HFFc6 (cell line): ENCODE results near the gene PLCB2. TPM values are rescaled to one million over a fixed set of nuclear protein-coding genes. Genes with fewer than 3 reads are reported as not detected.
A peak's percentile ranks its signal among the peaks of the same experiment; 100 is the strongest.

ENCODE experiments used
- DNase-seq: peaks from one replicate; pipeline ENCODE4 v3.0.0-alpha.2; 2018
- H3K27ac Mint-ChIP-seq: 2 replicates; pipeline ENCODE4 v1.8.0; 2020; ENCODE audit warnings: mild to moderate bottlenecking, mixed read lengths
- H3K27me3 Mint-ChIP-seq: 2 replicates; pipeline ENCODE4 v1.8.0; 2021; ENCODE audit warnings: mild to moderate bottlenecking, moderate library complexity, mixed read lengths; ENCODE audit not compliant: insufficient read depth
- H3K36me3 Mint-ChIP-seq: 2 replicates; pipeline ENCODE4 v1.8.0; 2021; ENCODE audit warnings: low read depth, mixed read lengths
- H3K4me1 Mint-ChIP-seq: 2 replicates; pipeline ENCODE4 v1.8.0; 2020; ENCODE audit warnings: low read depth, mixed read lengths
- H3K4me3 Mint-ChIP-seq: 2 replicates; pipeline ENCODE4 v1.8.0; 2020; ENCODE audit warnings: mild to moderate bottlenecking, moderate library complexity, mixed read lengths
- H3K9me3 Mint-ChIP-seq: 2 replicates; pipeline ENCODE4 v1.8.0; 2020; ENCODE audit warnings: mild to moderate bottlenecking, mixed read lengths
- CTCF ChIP-seq: fragments of 200-600 bp; sonication (generic); IDR thresholded peaks from 2 replicates; pipeline ENCODE4 v1.5.0; 2021; ENCODE audit warnings: antibody characterized with exemption, mild to moderate bottlenecking
- total RNA-seq, 6 experiments: library from RNA; stranded (reverse); fragmentation: NEBNext Ultra II Directional; extraction: Animal tissue kit (Norgen Biotek cat#: 25700); gene quantifications; 2 replicates in 1 of 6; 3 replicates in 5 of 6; pipeline ENCODE4 v1.2.3, GENCODE V29; 2021

Gene PLCB2
- total RNA-seq, 6 experiments from 2014 or later: 0.12 to 1.0 (median 0.48) TPM

GRCh38 chr15:40275954-40276353 lies 31.8 kb downstream of the PLCB2 start:
- no peak overlapping the region for H3K27ac Mint-ChIP-seq
- peaks cover 25% of the 10 kb centered on the region for H3K27me3 Mint-ChIP-seq
- H3K36me3 Mint-ChIP-seq: no peaks in the 10 kb centered on the region
- no peak for TF ChIP-seq CTCF
- H3K4me3 Mint-ChIP-seq: no peak overlapping the region
- H3K9me3 Mint-ChIP-seq: no peaks in the 10 kb centered on the region
- H3K4me1 Mint-ChIP-seq: no peaks in the 10 kb centered on the region
- no peak for DNase-seq

- H3K4me1 Mint-ChIP-seq: no peaks in the 10 kb centered on the region
- TF ChIP-seq CTCF: no peak
- H3K4me3 Mint-ChIP-seq: no peak overlapping the region
- H3K36me3 Mint-ChIP-seq: no peaks in the 10 kb centered on the region
- H3K9me3 Mint-ChIP-seq: no peaks in the 10 kb centered on the region
- DNase-seq: no peak
- peaks cover 23% of the 10 kb centered on the region for H3K27me3 Mint-ChIP-seq
- no peak overlapping the region for H3K27ac Mint-ChIP-seq
Observed at GRCh38 chr15:40275523-40275922, 32.2 kb downstream of the PLCB2 start.

- no peaks in the 10 kb centered on the region for H3K9me3 Mint-ChIP-seq
- no peak overlapping the region for H3K27ac Mint-ChIP-seq
- peak; percentile 56 for DNase-seq
- no peaks in the 10 kb centered on the region for H3K4me1 Mint-ChIP-seq
- TF ChIP-seq CTCF: peak; percentile 100
- H3K36me3 Mint-ChIP-seq: no peaks in the 10 kb centered on the region
- no peak overlapping the region for H3K4me3 Mint-ChIP-seq
- H3K27me3 Mint-ChIP-seq: peaks cover 23% of the 10 kb centered on the region
Observed at GRCh38 chr15:40274350-40275274, 33.1 kb downstream of the PLCB2 start.

- TF ChIP-seq CTCF: no peak
- DNase-seq: no peak
- Mint-ChIP-seq H3K36me3 (no peaks in the 10 kb centered on the region), H3K9me3 (no peaks in the 10 kb centered on the region), H3K4me3 (no peak overlapping the region), H3K4me1 (no peaks in the 10 kb centered on the region), H3K27ac (no peak overlapping the region), H3K27me3 (peaks cover 18% of the 10 kb centered on the region)
Observed at GRCh38 chr15:40273428-40273827, 34.3 kb downstream of the PLCB2 start.

- H3K27me3 Mint-ChIP-seq: peaks cover 10% of the 10 kb centered on the region
- no peaks in the 10 kb centered on the region for H3K9me3 Mint-ChIP-seq
- no peak overlapping the region for H3K4me3 Mint-ChIP-seq
- peak; percentile 65 for TF ChIP-seq CTCF
- no peaks in the 10 kb centered on the region for H3K36me3 Mint-ChIP-seq
- H3K4me1 Mint-ChIP-seq: no peaks in the 10 kb centered on the region
- H3K27ac Mint-ChIP-seq: no peak overlapping the region
- DNase-seq: no peak
Observed at GRCh38 chr15:40272485-40273056, 35.2 kb downstream of the PLCB2 start.
